ENCODE measurements around the gene GSC. TPM values are rescaled to one million over a fixed set of nuclear protein-coding genes. Genes with fewer than 3 reads are reported as not detected.

The GSC gene
- total RNA-seq, 1 donor from 2014 or later, result not detected

- Mint-ChIP-seq H3K36me3 (ENCODE audit: insufficient read depth) (no peaks in the 10 kb centered on the region), H3K9me3 (ENCODE audit: low read depth) (no peaks in the 10 kb centered on the region), H3K4me3 (ENCODE audit: low read depth) (no peak overlapping the region), H3K27me3 (peaks cover 11% of the 10 kb centered on the region), H3K27ac (no peak overlapping the region), H3K4me1 (ENCODE audit: low read depth) (peaks cover 3% of the 10 kb centered on the region)
- no peak for DNase-seq (ENCODE audit: low spot score, unreplicated experiment)
- no peak for TF ChIP-seq CTCF (IDR thresholded peaks at IDR 0.05; ENCODE audit: unreplicated experiment)
Observed at GRCh38 chr14:94722397-94722796, 47.5 kb downstream of the GSC start.

Other genes with a start within 250 kb of the GSC start
- 5.9 and 7.3 TPM in 2 replicates for gene SERPINA4, start 208.7 kb downstream of the GSC start, total RNA-seq
- gene SERPINA5, start 188.7 kb downstream of the GSC start, total RNA-seq, result 37.7 and 39.5 TPM in 2 replicates
- gene SERPINA3, start 157.7 kb downstream of the GSC start, total RNA-seq, result 5.2 and 8.0 TPM in 2 replicates

Data from progenitor cell of endocrine pancreas (in vitro differentiated cells).